Measurements from ENCODE around the gene ANKRD60.

DNA sequence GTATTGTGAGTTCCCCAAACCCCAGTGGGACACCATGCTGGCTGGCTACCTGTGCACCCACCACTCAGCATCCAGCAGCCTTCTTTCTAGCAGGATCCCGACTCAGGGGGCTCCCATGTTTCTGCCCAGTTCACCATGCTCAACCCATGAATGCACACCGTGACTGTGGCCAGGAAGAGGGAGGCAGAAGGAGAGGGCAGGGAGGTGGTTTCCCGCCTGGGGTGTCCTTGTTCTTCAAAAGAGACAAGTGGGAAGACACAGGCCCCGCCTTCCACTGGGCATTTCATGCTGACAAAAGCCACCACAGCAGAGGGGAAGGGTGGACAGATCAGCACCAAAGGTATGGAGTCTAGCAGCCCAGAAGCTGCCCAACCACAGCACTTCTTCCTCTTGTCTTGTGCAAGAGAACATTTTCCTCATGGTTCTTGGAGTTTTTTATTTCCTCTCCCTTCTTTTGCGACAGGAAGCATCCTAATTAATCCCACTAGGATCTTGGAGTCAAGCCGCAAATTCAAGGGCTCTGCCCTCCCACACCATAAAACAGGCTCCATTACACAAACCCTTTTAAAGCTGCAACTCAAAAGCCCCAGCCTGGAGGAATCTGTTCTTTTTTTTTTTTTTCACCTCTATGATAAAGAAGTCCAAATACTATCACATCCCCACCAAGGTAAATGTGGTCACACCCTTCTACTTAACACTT, 13.5 kb upstream of the ANKRD60 start:
- TF ChIP-seq, protein P1, sequence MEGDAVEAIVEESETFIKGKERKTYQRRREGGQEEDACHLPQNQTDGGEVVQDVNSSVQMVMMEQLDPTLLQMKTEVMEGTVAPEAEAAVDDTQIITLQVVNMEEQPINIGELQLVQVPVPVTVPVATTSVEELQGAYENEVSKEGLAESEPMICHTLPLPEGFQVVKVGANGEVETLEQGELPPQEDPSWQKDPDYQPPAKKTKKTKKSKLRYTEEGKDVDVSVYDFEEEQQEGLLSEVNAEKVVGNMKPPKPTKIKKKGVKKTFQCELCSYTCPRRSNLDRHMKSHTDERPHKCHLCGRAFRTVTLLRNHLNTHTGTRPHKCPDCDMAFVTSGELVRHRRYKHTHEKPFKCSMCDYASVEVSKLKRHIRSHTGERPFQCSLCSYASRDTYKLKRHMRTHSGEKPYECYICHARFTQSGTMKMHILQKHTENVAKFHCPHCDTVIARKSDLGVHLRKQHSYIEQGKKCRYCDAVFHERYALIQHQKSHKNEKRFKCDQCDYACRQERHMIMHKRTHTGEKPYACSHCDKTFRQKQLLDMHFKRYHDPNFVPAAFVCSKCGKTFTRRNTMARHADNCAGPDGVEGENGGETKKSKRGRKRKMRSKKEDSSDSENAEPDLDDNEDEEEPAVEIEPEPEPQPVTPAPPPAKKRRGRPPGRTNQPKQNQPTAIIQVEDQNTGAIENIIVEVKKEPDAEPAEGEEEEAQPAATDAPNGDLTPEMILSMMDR (conservative IDR thresholded peaks at IDR 0.05): no peak
- TF ChIP-seq ZFX (IDR thresholded peaks at IDR 0.05): no peak

Data from C4-2B (cell line).